Stimulated activated naive CD8-positive, alpha-beta T cell treated with anti-CD3 and anti-CD28 coated beads, Interleukin-15, amount 100 ng/mL, for 72 hours (primary cell): ENCODE results near the gene APMAP.
A peak's percentile ranks its signal among the peaks of the same experiment; 100 is the strongest.
"Not testable (repeated sequence)": the region's sequence is repeated elsewhere in the genome, so short reads cannot be mapped to it uniquely, and the experiment has no call there.

Source experiments
- ATAC-seq: fragments of 150-1000 bp; cut with Tn5 transposase; 2 replicates; pipeline ENCODE4 v1.10.0; 2021; ENCODE audit warnings: mild to moderate bottlenecking, moderate library complexity
- DNase-seq, 2 donors: peaks; one replicate each; pipeline ENCODE4 v3.0.0; 2021 to 2022
- H3K27ac Mint-ChIP-seq, 2 donors: one replicate each; pipeline ENCODE4 v1.8.0; 2022; ENCODE audit warnings: mild to moderate bottlenecking in 2 of 2, mixed read lengths in 2 of 2, moderate library complexity in 2 of 2
- H3K27me3 Mint-ChIP-seq: one replicate; pipeline ENCODE4 v1.8.0; 2022; ENCODE audit warnings: mixed read lengths
- H3K4me1 Mint-ChIP-seq: one replicate; pipeline ENCODE4 v1.8.0; 2022; ENCODE audit warnings: mild to moderate bottlenecking, mixed read lengths
- H3K4me3 Mint-ChIP-seq, 2 donors: one replicate each; pipeline ENCODE4 v1.8.0; 2022; ENCODE audit warnings: mild to moderate bottlenecking in 2 of 2, mixed read lengths in 2 of 2, moderate library complexity in 1 of 2
- H3K9me3 Mint-ChIP-seq, 2 donors: one replicate each; pipeline ENCODE4 v1.8.0; 2022; ENCODE audit warnings: mixed read lengths in 2 of 2

The APMAP gene

DNA sequence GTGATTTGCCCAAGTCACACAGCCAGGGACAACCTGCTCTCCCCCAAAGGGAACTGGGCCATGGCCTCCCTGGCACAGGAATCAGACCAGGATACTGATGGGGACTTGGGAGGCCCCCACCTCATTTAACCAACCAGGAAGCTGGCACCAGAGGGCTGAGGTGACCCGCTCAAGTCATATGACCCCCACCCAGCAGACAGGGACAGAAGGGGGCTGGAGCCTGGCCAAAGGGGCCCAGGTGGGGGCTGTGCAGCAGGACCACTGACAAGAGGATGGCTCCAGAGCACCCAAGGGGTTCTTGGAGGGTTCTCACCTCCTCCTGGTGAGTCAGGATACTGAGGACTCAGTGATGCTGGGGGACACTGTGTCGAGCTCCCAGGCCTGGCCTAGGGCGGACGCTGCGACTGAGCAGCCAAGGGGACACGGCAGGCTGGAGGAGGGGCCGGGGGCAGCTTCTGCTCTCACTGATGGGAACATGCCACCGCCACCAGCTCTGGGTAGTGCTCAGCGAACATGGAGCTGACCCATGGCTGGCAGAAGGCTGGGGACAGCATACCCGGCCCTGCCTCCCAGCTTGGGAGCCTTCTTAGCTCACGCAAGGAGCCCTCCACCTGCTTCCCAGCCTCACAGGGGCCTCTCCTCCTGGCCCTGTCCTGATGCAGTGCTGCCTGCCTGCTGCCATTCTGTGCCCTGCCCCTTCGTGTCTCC lies 42.3 kb downstream of the APMAP start:
- Mint-ChIP-seq H3K4me3 (peak overlapping the region; percentile 78 to 96), H3K4me1 (peaks cover 86% of the 10 kb centered on the region), H3K27me3 (no peaks in the 10 kb centered on the region), H3K9me3 (peaks cover 24 to 34% of the 10 kb centered on the region in 2 donors), H3K27ac (peak overlapping the region; percentile 99)
- no peak for DNase-seq
- no peak for ATAC-seq

DNA sequence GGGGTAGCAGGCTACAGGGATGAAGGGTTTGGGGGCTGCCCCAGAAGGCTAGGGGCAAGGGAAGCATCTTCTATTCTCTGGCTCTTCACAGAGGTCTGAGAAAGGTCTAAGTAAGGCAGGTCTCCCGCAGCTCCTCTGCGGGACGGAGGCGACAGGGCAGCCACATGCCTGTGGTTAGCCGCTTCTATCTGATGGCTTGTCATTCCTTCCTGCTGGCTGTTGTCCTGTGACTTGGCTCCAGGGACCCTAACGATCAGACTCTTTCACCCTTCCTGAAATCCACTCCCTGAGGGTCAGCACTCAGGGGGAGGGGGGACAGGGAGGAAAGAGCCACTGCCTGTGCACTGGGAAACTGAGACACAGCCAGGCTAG lies 42.8 kb downstream of the APMAP start:
- Mint-ChIP-seq H3K9me3 (peaks cover 30 to 40% of the 10 kb centered on the region in 2 donors), H3K4me3 (peak overlapping the region; percentile 78 to 96), H3K4me1 (peaks cover 83% of the 10 kb centered on the region), H3K27me3 (no peaks in the 10 kb centered on the region), H3K27ac (peak overlapping the region; percentile 99)
- peak; percentile 36 for ATAC-seq
- DNase-seq: peak; percentile 25 to 45

DNA sequence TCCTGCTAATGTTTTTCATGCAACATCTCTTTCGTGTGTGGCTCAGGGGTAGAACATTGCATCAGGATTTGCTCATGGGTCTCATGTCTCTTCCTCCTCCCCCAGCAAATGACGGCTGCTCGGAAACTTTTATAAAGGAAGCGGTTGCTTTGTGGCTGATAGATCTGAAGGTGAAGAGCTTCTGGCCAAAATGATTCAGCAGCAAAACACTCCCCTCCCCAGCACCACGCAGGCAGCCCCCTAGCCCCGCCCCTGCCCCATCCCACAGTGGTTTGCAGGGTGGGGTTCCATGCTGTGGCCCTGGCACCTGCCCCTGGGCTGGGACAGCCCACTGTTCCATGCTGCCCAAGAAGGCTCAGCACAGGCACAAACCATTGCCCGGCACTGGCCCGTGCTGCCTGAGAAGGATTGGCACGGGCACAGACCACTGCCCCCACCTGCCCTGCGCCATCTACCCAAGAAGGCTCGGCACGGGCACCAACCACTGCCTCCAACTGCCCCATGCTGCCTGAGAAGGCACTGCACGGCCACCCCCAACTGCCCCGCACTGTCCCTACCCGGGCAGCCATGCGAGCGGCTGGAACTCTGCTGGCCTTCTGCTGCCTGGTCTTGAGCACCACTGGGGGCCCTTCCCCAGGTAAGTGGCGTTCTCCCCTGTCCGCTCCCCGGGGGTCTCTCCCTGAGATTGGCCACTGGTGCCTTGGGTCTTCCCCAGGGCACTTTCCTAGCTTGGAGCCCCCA lies 43.4 kb downstream of the APMAP start, which contains the start of gene CST7:
CST7 (plus strand) TSS at position 331 of the 741 bp plus-strand sequence; CDS start at position 568, 237 bp downstream.
- H3K9me3 Mint-ChIP-seq: peaks cover 34 to 42% of the 10 kb centered on the region in 2 donors
- H3K27me3 Mint-ChIP-seq: no peaks in the 10 kb centered on the region
- peaks cover 77% of the 10 kb centered on the region for H3K4me1 Mint-ChIP-seq
- DNase-seq (peak; percentile 77 to 88), ATAC-seq (peak; percentile 92)
- H3K27ac Mint-ChIP-seq: peak within 1 kb of the TSS; percentile 99
- peak within 1 kb of the TSS; percentile 78 to 96 for H3K4me3 Mint-ChIP-seq

DNA sequence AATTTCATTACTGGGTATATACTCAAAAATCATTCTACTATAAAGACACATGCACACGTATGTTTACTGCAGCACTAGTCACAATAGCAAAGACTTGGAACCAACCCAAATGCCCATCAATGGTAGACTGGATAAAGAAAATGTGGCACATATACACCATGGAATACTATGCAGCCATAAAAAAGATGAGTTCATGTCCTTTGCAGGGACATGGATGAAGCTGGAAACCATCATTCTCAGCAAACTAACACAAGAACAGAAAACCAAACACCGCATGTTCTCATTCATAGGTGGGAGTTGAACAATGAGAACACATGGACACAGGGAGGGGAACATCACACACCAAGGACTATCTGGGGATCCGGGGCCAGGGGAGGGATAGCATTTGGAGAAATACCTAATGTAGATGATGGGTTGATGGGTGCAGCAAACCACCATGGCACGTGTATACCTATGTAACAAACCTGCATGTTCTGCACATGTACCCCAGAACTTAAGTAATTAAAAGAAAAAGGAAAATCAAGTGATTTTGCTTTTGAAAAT lies 44.1 kb downstream of the APMAP start:
- H3K4me1 Mint-ChIP-seq: peaks cover 70% of the 10 kb centered on the region
- H3K27me3 Mint-ChIP-seq, ATAC-seq, DNase-seq: not testable (repeated sequence)
- H3K9me3 Mint-ChIP-seq: peaks cover 37 to 42% of the 10 kb centered on the region in 2 donors
- peak overlapping the region; percentile 99 for H3K27ac Mint-ChIP-seq
- H3K4me3 Mint-ChIP-seq: peak overlapping the region; percentile 78 to 96

DNA sequence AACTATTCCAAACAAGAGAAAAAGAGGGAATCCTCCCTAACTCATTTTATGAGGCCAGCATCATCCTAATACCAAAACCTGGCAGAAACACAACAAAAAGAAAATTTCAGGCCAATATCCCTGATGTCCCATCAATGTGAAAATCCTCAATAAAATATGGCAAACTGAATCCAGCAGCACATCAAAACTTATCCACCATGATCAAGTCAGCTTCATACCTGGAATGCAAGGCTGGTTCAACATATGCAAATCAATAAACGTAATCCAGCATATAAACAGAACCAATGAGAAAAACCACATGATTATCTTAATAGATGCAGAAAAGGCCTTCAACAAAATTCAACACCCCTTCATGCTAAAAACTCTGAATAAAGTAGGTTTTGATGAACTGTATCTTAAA lies 46.2 kb downstream of the APMAP start:
- H3K4me3 Mint-ChIP-seq, DNase-seq, H3K27ac Mint-ChIP-seq, ATAC-seq, H3K27me3 Mint-ChIP-seq: not testable (repeated sequence)
- peaks cover 51% of the 10 kb centered on the region for H3K4me1 Mint-ChIP-seq
- H3K9me3 Mint-ChIP-seq: peaks cover 37 to 55% of the 10 kb centered on the region in 2 donors

DNA sequence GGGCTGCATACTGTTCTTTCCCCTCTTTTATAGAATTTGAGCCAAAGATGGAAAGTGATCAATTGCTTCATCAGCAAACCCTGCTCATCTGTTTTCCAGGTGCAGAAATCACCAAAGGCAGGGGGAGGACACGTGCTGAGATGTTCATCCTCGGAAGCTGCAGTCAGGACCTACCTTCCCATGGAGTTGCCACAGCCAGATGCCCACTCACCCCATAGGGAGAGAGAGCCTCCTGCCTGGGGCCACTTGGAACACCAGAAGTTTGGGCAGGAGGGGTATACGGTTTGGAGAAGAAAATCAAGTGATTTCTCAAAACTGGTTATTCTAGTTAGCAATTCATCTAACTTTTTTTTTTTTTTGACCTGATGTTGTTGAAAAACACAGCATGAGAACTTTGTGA lies 48.8 kb downstream of the APMAP start:
- ATAC-seq (no peak), DNase-seq (no peak)
- Mint-ChIP-seq H3K4me1 (peaks cover 24% of the 10 kb centered on the region), H3K27ac (no peak overlapping the region), H3K9me3 (peaks cover 45 to 66% of the 10 kb centered on the region in 2 donors), H3K27me3 (no peaks in the 10 kb centered on the region), H3K4me3 (no peak overlapping the region)

DNA sequence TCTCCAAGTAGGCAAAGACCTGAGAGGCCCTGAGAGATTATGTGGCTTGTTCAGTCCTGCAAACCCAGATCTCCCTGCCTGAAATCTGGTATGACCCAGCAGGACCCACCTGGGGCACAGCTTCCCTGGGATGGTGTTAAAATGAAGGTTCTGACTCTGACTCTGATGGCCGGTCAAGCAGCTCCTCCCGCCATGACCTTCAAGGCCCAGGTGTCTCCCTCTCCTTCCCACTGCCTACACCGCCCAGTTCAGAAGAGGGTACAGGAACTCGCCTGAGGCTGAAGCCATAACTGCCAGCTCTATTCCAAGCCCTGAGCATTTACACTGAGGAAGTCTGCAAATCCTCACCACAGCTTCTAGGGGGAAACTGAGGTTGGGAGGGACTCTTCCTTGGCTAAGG lies 49.4 kb downstream of the APMAP start:
- ATAC-seq: no peak
- Mint-ChIP-seq H3K9me3 (peaks cover 45 to 61% of the 10 kb centered on the region in 2 donors), H3K27me3 (no peaks in the 10 kb centered on the region), H3K4me3 (no peak overlapping the region), H3K4me1 (peaks cover 19% of the 10 kb centered on the region), H3K27ac (no peak overlapping the region)
- no peak for DNase-seq

DNA sequence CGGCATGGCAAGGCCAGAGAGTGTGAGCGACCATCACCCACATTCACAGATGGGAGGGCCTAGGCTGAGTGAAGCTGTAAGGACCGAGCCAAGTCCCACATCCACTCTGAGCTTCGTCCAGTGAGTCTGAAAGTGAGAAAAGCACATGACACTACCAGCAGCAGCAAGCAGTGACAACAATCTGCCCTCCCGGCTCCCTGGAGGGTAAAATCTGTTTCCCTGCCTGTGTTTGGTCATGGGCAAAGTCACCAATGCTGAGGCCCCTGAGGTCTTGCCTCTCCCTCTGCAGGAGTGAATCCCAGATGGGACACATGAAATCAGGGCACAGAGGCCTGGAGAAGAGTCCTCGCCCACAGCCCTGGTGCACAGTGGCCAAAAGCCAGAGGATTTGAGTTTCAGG lies 49.9 kb downstream of the APMAP start:
- H3K4me3 Mint-ChIP-seq: no peak overlapping the region
- H3K4me1 Mint-ChIP-seq: peaks cover 14% of the 10 kb centered on the region
- peaks cover 40 to 55% of the 10 kb centered on the region in 2 donors for H3K9me3 Mint-ChIP-seq
- DNase-seq: no peak
- no peaks in the 10 kb centered on the region for H3K27me3 Mint-ChIP-seq
- no peak for ATAC-seq
- H3K27ac Mint-ChIP-seq: no peak overlapping the region

DNA sequence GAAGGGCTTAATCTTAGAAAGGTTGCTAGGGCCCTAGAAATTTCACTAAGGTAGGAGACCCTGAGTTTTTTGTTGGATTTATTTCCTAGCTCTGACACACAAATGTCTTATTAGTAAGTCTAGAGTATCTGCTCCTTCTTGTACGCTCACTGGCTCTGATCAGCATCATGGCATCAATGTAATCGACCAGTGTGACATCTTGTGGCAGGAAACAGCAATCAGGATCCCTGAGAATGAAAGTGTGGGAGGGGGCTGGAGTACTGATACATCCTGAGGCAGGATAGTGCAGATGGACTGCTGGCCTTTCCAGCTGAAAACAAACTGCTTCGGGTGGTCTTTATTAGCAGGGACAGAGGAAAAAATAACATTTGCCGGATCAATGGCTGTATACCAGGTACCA lies 53.5 kb downstream of the APMAP start:
- ATAC-seq: no peak

DNA sequence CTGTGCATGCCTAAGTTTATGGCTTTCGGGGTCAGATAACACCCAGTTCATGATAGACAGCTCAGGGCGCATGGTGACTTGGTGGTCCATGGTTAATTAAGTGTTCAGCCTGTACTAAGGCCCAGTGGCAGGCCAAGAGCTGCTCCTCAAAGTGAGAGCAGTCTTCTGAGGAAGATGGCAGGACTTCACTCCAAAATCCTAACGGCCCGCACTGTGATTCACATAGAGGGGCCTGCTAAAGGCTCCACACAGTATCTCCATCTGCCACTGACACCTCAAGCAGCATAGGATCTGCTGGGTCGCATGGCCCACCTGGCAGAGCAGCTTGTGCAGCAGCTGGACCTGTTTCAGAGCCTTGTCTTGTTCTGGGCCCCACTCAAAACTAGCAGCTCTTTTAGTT lies 54.1 kb downstream of the APMAP start:
- H3K27ac Mint-ChIP-seq: peak overlapping the region in 1 of 2 donors; percentile 31

More for the DNA sequence above, 53.5 kb downstream of the APMAP start:
- no peak for DNase-seq
- H3K27me3 Mint-ChIP-seq: no peaks in the 10 kb centered on the region
- no peak overlapping the region for H3K27ac Mint-ChIP-seq
- no peak overlapping the region for H3K4me3 Mint-ChIP-seq
- no peaks in the 10 kb centered on the region for H3K4me1 Mint-ChIP-seq
- peaks cover 10 to 35% of the 10 kb centered on the region in 2 donors for H3K9me3 Mint-ChIP-seq

DNA sequence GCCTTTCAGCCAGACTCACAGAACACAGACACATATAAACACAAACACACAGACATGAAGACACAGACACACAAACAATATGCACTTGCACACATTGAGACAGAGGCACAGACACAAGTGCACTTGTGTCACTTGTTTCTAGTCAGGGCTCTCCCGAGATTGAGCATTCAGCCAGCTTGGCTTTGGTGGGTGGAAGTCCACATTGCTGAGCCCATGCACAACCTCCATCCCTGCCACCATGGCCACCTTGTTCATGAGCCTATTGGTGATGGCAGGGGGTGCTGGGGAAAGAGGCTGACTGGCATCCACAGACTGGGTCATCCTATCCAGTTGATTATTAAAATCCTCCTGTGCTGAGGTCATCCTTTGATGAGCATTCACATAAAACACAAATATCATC lies 55.0 kb downstream of the APMAP start:
- ATAC-seq: no peak
- Mint-ChIP-seq H3K27me3 (no peaks in the 10 kb centered on the region), H3K9me3 (peaks cover 12 to 34% of the 10 kb centered on the region in 2 donors), H3K27ac (no peak overlapping the region), H3K4me3 (no peak overlapping the region), H3K4me1 (peaks cover 2% of the 10 kb centered on the region)
- DNase-seq: no peak

More for the DNA sequence above, 54.1 kb downstream of the APMAP start:
- no peaks in the 10 kb centered on the region for H3K4me1 Mint-ChIP-seq
- ATAC-seq (no peak), DNase-seq (no peak)
- H3K27me3 Mint-ChIP-seq: no peaks in the 10 kb centered on the region
- H3K9me3 Mint-ChIP-seq: peaks cover 7 to 35% of the 10 kb centered on the region in 2 donors
- no peak overlapping the region for H3K4me3 Mint-ChIP-seq

DNA sequence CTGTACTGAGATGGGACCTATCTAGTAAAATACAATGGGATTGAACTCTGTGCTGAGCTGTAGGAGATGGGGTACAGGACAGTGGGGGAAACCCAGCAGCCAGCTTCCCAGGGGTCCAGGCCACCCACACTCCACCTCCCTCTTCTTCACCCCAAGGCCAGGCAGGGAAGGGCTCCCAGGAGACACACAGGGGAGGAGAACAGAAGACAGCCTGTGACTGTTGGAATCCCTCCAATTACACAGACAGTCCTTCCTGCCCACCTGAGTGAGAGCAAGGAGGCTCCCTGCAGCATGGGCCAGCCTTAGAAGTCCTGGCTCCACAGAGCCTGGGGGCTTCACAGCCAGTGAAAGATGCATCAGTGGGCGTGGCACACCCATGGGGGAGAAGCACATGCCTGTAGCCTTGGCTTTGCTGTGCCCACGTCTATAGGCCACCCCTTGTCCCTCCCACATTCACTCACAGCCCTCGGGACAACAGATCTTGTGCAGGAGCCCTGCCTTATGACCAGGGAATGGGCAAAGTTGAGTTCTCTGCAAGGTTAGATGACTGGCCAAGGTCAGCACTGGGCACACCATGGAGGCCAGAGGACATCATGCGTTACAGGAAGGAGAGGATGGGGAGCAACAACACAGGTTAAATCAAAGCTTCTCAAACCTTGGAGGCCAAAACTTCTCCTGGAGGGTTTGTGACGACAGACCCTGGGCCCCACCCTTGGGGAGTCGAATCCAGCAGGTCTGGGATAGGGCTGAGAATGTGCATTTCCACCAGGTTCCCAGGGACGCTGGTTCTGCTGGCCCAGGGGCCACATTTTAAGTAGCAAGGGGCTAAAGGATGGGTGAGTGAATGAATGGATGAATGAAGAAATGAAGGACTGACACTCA lies 55.8 kb downstream of the APMAP start:
- no peak overlapping the region for H3K4me3 Mint-ChIP-seq
- ATAC-seq (no peak), DNase-seq (no peak)
- H3K4me1 Mint-ChIP-seq: peaks cover 10% of the 10 kb centered on the region
- no peaks in the 10 kb centered on the region for H3K27me3 Mint-ChIP-seq
- peaks cover 16 to 26% of the 10 kb centered on the region in 2 donors for H3K9me3 Mint-ChIP-seq
- H3K27ac Mint-ChIP-seq: peak overlapping the region in 1 of 2 donors; percentile 48

DNA sequence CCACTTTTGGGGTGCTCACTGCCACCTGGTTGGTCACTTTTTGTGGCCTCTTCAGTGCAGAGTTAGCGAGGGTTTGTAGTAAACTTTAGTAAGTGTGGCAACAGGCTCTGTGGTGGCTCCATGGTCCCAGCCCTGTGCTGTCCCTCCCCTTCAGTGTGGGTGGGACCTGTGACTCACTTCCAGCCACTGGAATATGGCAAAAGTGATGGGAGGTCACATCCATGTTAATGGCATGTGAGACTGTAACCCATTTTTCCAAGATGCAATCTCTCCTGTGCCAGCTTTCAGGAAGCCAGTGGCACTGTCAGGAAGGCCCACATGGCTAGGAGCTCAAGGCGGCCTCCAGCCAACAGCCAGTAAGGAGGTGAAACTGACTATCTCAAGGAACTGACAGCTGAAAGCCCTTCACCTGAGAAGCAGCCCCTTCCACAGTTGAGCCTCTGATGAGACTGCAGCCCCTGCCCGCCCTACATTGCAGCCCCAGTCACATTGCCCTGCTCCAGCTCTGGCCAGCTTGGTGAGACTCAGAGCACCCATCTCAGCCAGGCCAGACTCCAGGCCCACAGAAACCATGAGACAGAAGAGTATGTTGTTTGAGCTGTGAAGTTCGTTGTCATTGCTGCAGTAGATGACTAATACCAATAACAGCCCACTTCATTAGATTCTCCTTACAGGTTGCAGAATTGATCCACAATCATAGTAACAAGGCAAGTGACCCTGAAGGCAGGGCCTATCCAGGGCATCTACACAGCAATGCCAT lies 56.6 kb downstream of the APMAP start:
- no peaks in the 10 kb centered on the region for H3K27me3 Mint-ChIP-seq
- ATAC-seq: peak; percentile 66

DNA sequence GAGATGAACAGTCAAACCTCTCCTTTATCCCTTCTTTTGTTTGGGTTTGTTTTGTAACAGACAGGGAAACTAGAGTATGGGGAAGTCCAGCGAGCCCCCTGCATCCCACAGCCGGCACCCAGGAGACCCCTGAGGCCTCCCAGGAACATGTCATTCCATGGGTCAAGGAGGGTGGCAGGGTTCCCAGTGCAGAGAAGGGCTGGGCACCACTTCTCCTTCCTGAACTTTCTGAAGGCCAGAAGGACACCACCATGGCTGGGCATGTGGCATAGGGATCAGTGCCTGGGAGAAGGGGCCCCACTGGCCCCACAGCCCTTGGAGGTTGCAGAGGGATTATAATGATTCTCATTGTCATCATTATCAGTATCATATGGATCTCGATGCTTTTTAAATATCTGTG lies 57.4 kb downstream of the APMAP start:
- no peak for ATAC-seq
- no peak overlapping the region for H3K27ac Mint-ChIP-seq
- no peak for DNase-seq
- H3K27me3 Mint-ChIP-seq: no peaks in the 10 kb centered on the region
- H3K4me1 Mint-ChIP-seq: peaks cover 26% of the 10 kb centered on the region
- H3K4me3 Mint-ChIP-seq: no peak overlapping the region
- peaks cover 9 to 11% of the 10 kb centered on the region in 2 donors for H3K9me3 Mint-ChIP-seq

More for the DNA sequence above, 56.6 kb downstream of the APMAP start:
- peaks cover 18% of the 10 kb centered on the region for H3K4me1 Mint-ChIP-seq
- H3K4me3 Mint-ChIP-seq: no peak overlapping the region
- H3K9me3 Mint-ChIP-seq: peaks cover 16 to 18% of the 10 kb centered on the region in 2 donors
- peak overlapping the region in 1 of 2 donors; percentile 48 for H3K27ac Mint-ChIP-seq
- no peak for DNase-seq
